Naive thymus-derived CD8-positive, alpha-beta T cell (primary cell): Measurements from ENCODE around the gene MED13L. TPM values are rescaled to one million over a fixed set of nuclear protein-coding genes. Genes with fewer than 3 reads are reported as not detected.
"Not testable (repeated sequence)": the region's sequence is repeated elsewhere in the genome, so short reads cannot be mapped to it uniquely, and the experiment has no call there.

ENCODE experiments used
- ATAC-seq, 2 donors: fragments of 150-1000 bp; cut with Tn5 transposase in 1 of 2; sonication (Bioruptor Pico), chemical (Tn5 transposase) in 1 of 2; 1 replicate in 1 of 2; 2 replicates in 1 of 2; pipeline ENCODE4 v1.10.0; 2021; ENCODE audit warnings: mild to moderate bottlenecking in 2 of 2, moderate library complexity in 2 of 2
- POLR2A ChIA-PET: fragments of 350-600 bp; sonication (Branson Sonifier 250); formaldehyde crosslinking; loops from one replicate; lab custom pipeline; 2021; ENCODE audit warnings: antibody characterized with exemption; lab: Charles Lee
- DNase-seq, 10 donors: peaks; one replicate each; pipeline versions ENCODE4 v3.0.0 to v3.0.0-alpha.2; 2020 to 2022
- H3K27ac Mint-ChIP-seq, 10 donors: one replicate each; pipeline ENCODE4 v1.8.0; 2020 to 2022; ENCODE audit warnings: mild to moderate bottlenecking in 10 of 10, mixed read lengths in 10 of 10, moderate library complexity in 4 of 10, inconsistent platforms in 1 of 10
- H3K27me3 Mint-ChIP-seq, 5 donors: one replicate each; pipeline ENCODE4 v1.8.0; 2021 to 2022; ENCODE audit warnings: mixed read lengths in 5 of 5
- H3K36me3 Mint-ChIP-seq, 3 donors: one replicate each; pipeline ENCODE4 v1.8.0; 2020 to 2022; ENCODE audit warnings: mixed read lengths in 3 of 3, mild to moderate bottlenecking in 2 of 3, inconsistent platforms in 1 of 3
- H3K4me1 Mint-ChIP-seq, 4 donors: one replicate each; pipeline ENCODE4 v1.8.0; 2021 to 2022; ENCODE audit warnings: mixed read lengths in 4 of 4
- H3K4me3 Mint-ChIP-seq, 10 donors: one replicate each; pipeline ENCODE4 v1.8.0; 2020 to 2022; ENCODE audit warnings: mild to moderate bottlenecking in 10 of 10, mixed read lengths in 10 of 10, moderate library complexity in 6 of 10, inconsistent platforms in 1 of 10
- H3K9me3 Mint-ChIP-seq, 9 donors: one replicate each; pipeline ENCODE4 v1.8.0; 2020 to 2022; ENCODE audit warnings: mixed read lengths in 9 of 9, mild to moderate bottlenecking in 3 of 9, inconsistent platforms in 1 of 9, moderate library complexity in 1 of 9
- polyA plus RNA-seq, 3 donors: library from polyadenylated mRNA; unstranded; fragments of 300-500 nt; fragmentation: Illumina TruSeq; gene quantifications; one replicate each; pipeline ENCODE4 v1.2.3, GENCODE V29; 2021
- total RNA-seq, 8 experiments: library from RNA in 2 of 8; stranded (reverse) in 2 of 8; gene quantifications; one replicate each; pipeline ENCODE4 v1.2.3 and lab custom pipeline; 2021 to 2026

Gene MED13L
- total and polyA plus RNA-seq, 5 experiments from 2014 or later, result 5.1 to 164 (median 6.7) TPM

DNA sequence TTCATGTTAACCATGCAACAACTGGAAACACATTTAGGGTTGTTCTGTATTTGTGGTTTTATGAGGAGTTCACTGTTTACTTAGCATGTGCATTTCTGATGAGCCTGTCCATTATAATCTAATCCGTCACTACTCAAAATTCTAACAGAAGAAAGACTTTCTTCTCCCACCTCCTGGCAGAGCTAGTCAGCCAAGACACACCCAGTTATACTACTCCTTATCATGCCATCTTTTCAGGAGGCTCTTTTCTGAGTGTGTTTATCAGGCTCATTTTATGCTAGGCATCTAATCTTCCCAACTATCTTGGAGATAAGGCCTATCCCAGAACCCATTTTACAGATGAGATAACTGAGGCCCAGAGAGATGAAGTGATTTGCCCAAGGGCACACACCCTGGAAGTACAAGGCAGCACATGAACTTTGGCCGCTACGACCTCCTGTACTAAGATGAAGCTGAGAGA is 10.4 kb upstream of the MED13L start:
- ATAC-seq (no peak), DNase-seq (no peak)
- Mint-ChIP-seq H3K36me3 (no peaks in the 10 kb centered on the region), H3K9me3 (no peaks in the 10 kb centered on the region), H3K27ac (no peak overlapping the region), H3K4me1 (peaks cover 0 to 9% (median 2%) of the 10 kb centered on the region in 4 donors), H3K27me3 (no peaks in the 10 kb centered on the region), H3K4me3 (no peak overlapping the region)
- POLR2A ChIA-PET, result no interaction called here

DNA sequence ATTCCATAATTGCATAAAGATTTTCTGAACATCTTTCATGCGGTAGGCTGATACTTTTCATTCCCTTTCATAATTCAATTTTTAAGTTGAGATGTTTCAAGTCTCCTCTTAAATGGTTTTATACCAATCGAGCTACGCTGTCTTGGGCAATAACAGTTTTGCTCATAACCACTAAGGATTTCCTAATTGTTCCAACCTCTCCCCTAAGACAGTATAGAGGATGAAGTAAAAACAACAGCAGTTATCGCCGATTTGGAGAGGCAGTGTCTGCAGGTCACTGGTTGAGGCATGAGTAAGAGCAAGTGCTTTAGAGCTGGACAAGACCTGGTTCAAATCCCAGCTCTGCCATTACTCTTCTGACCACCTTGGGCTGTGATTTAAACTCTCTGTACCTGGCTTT is 6.9 kb upstream of the MED13L start:
- no peak overlapping the region for H3K27ac Mint-ChIP-seq

DNA sequence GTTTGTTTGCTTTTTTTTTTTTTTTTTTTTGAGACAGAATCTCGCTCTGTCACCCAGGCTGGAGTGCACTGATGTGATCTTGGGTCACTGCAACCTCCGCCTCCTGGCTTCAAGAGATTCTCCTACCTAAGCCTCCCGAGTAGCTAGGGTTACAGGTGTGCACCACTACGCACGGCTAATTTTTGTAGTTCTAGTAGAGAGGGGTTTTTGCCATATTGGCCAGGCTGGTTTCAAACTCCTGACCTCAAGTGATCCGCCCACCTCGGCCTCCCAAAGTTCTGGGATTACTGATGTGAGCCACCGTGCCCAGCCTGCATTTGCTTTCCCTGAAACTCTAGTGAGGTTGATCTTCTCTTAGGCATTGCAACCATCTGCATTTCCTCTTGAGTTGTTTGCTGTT is 6.4 kb upstream of the MED13L start:
- ATAC-seq, H3K27me3 Mint-ChIP-seq, H3K36me3 Mint-ChIP-seq, H3K27ac Mint-ChIP-seq, DNase-seq, H3K9me3 Mint-ChIP-seq, POLR2A ChIA-PET, H3K4me3 Mint-ChIP-seq: not testable (repeated sequence)
- peaks cover 4 to 20% (median 7%) of the 10 kb centered on the region in 4 donors for H3K4me1 Mint-ChIP-seq

More for the DNA sequence above, 6.9 kb upstream of the MED13L start:
- Mint-ChIP-seq H3K4me3 (no peak overlapping the region), H3K4me1 (peaks cover 4 to 19% (median 7%) of the 10 kb centered on the region in 4 donors), H3K36me3 (no peaks in the 10 kb centered on the region), H3K9me3 (no peaks in the 10 kb centered on the region), H3K27me3 (no peaks in the 10 kb centered on the region)
- POLR2A ChIA-PET, result no interaction called here
- ATAC-seq, result no peak
- no peak for DNase-seq

DNA sequence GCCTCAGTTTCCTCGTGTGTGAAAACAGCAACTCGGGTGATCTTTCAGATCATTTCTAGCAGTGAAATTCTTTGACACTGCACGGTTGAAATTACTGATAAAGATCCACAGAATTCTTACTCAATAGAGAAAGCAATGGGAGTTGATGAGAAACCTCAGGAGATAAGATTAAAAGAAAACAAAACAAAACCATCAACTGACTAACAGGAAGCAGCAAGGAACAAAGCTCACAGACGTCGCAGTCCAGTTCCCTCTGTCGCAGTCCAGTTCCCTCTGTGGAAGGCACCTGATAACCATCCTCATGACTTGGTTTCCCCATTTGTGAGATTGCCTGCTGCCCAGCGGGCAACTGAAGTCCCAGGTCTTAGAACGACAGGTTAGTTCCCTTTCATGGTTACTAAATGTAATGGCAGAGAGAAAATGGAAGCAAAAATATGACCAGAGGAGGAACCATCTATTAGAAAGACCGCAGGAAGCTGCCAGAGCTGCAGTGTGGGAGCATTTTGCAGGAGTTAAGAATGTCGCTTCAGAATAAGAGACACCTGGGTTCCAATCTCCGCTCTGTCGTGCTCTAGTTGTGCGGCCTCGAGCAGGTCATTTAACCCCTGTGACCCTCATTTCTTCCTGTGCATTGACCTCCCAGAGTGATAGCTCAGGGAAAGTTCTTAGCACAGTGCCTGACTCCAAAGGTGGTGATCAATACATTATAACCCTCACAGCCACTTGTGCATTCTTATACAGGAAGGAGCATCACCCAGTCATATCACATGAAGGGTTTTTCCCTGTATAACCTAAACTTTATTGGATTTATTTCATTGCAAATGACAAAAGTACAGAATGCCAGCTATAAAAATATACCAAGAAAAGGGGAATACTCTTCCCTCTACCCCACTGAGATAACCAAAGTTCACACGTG is 5.1 kb upstream of the MED13L start:
- no peaks in the 10 kb centered on the region for H3K36me3 Mint-ChIP-seq
- H3K27ac Mint-ChIP-seq, result peak overlapping the region in 3 of 10 donors; percentile 13 to 26 (median 22)
- ATAC-seq (no peak), DNase-seq (no peak)
- H3K9me3 Mint-ChIP-seq, result no peaks in the 10 kb centered on the region
- POLR2A ChIA-PET, result no interaction called here
- H3K4me1 Mint-ChIP-seq, result peaks cover 3 to 29% (median 8%) of the 10 kb centered on the region in 4 donors
- H3K4me3 Mint-ChIP-seq, result peak overlapping the region in 2 of 10 donors; percentile 37 to 73
- no peaks in the 10 kb centered on the region for H3K27me3 Mint-ChIP-seq

DNA sequence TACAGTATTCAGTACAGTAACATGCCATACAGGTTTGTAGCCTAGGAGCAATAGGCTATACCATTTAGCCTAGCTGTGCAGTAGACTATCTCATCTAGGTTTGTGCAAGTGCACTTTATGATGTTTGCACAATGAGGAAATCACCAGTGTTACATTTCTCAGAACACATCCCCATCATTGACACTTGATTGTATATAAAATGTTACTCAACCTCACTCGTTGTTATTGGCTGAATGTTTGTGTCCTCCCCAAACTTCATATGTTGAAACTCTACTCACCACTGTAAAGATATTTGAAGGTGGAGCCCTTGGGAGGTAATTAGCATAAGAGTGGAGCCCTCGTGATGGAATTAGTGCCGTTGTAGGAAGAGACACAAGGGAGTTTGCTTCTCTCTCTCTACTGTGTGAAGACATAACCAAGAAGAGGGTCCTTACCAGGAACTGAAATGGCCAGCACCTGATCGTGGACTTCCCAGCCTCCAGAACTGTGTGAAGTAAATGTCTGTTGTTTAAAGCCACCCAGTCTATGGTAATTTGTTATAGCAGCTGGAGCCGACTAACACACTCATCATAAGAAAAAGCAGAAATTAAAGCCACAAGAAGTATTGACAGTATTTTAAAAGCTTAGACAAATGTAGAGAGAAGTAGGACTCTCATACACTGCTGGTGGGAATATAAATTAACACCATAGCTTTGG is 3.2 kb upstream of the MED13L start:
- Mint-ChIP-seq H3K9me3 (no peaks in the 10 kb centered on the region), H3K36me3 (no peaks in the 10 kb centered on the region), H3K4me3 (no peak overlapping the region), H3K4me1 (peaks cover 9 to 32% (median 11%) of the 10 kb centered on the region in 4 donors), H3K27ac (no peak overlapping the region), H3K27me3 (no peaks in the 10 kb centered on the region)
- DNase-seq (no peak), ATAC-seq (no peak)
- POLR2A ChIA-PET, result no interaction called here

DNA sequence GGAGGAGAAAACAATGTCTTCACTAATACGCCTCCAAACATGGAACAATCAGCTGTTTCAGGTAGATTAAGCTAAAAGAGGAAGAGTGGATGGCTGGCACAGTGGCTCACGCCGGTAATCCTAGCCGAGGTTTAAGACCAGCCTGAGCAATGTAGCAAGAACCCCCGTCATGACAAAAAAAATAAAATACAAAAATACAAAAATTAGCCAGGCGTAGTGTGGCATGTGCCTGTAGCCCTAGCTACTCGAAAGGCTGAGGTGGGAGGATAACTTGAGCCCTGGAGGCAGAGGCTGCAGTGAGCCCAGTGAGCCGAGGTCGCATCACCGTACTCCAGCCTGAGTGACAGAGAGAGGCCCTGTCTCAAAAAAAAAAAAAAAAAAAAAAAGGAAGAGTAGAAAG is 1.2 kb upstream of the MED13L start:
- H3K36me3 Mint-ChIP-seq, result no peaks in the 10 kb centered on the region
- no peaks in the 10 kb centered on the region for H3K27me3 Mint-ChIP-seq
- peak overlapping the region; percentile 70 to 93 (median 90) for H3K4me3 Mint-ChIP-seq
- peaks cover 16 to 48% (median 30%) of the 10 kb centered on the region in 4 donors for H3K4me1 Mint-ChIP-seq
- no peak for ATAC-seq
- no peaks in the 10 kb centered on the region for H3K9me3 Mint-ChIP-seq
- POLR2A ChIA-PET, result interaction anchor here (0.6 to 1.4 kb wide), 10 partner anchors 11 to 283 kb away, joined by 3 to 7 read pairs (median 4); partner anchors contain the start of gene MAP1LC3B2
- no peak for DNase-seq
- H3K27ac Mint-ChIP-seq, result peak overlapping the region in 8 of 10 donors; percentile 22 to 92 (median 86)

DNA sequence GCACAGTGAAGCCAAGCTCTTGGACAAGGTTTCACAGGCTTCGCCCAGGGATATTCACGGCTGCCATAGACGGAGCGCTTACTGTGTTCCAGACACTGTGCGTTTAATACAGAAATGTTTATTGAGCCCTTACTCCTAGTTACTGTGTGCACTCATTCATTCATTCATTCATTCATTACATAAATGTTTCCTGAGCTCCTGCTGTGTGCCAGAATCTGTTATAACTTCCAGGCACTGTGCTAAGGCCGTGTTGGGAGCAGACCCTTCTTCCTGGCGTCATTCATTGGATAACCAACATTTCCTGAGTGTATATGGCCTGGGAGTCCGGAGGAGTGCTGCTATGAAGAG is 760 bp upstream of the MED13L start:
- H3K36me3 Mint-ChIP-seq, result no peaks in the 10 kb centered on the region
- peak overlapping the region; percentile 70 to 93 (median 90) for H3K4me3 Mint-ChIP-seq
- H3K27me3 Mint-ChIP-seq, result no peaks in the 10 kb centered on the region
- peak overlapping the region in 9 of 10 donors; percentile 27 to 92 (median 84) for H3K27ac Mint-ChIP-seq
- POLR2A ChIA-PET, result interaction anchor here (0.6 to 1.4 kb wide), 11 partner anchors 12 to 283 kb away, joined by 3 to 7 read pairs (median 3); partner anchors contain the start of gene MAP1LC3B2
- DNase-seq (no peak), ATAC-seq (no peak)
- no peaks in the 10 kb centered on the region for H3K9me3 Mint-ChIP-seq
- H3K4me1 Mint-ChIP-seq, result peaks cover 16 to 51% (median 35%) of the 10 kb centered on the region in 4 donors

DNA sequence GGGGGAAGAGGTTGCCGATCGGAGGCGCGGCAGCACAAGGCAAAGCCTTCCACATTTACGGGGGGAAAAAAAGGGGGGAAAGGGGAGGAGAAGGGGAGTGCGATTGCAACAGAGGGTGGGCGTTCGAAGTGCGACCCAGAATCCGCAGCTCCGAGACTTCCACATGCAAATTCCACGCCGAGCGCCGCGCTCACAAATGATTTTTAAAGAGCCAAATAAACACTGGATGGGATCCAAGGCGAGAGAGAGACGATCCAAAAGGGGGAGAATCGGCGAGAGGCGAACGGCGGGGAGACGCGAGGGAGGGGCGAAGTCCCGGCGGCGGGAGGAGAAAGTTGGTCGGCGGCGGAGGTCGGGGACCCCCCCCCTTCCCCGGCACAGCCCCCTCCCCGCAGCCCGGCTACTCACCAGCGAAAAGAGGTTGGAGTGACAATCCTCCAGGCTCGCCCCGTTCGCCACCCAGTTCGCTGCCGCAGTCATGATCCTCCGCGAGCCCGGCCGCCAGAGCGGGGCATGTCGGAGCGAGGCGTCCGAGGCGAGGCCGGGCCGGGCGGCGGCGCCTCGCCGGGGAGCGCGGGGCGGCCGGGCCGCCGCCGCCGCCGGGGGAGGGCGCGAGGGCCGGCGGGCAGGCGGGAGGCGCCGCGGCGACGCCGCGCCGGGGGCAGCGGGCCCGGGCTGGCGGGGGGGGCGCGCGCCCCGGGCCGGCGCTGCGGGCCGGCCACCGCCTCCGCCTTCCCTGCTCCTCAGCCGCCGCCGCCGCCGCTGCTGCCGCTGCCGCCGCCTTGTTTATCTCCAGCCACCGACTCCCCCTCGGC is 634 bp downstream of the MED13L start:
- POLR2A ChIA-PET, result interaction anchor here (0.6 to 1.4 kb wide), 17 partner anchors 9 to 461 kb away, joined by 3 to 11 read pairs (median 4); partner anchors contain the start of genes MAP1LC3B2 and RNFT2
- Mint-ChIP-seq H3K4me3 (peak overlapping the region; percentile 91 to 98 (median 96)), H3K27me3 (no peaks in the 10 kb centered on the region), H3K27ac (peak overlapping the region; percentile 93 to 98 (median 95)), H3K4me1 (peaks cover 15 to 47% (median 37%) of the 10 kb centered on the region in 4 donors), H3K9me3 (no peaks in the 10 kb centered on the region), H3K36me3 (no peaks in the 10 kb centered on the region)
- peak; percentile 59 to 85 (median 69) for DNase-seq
- peak; percentile 45 to 58 for ATAC-seq

DNA sequence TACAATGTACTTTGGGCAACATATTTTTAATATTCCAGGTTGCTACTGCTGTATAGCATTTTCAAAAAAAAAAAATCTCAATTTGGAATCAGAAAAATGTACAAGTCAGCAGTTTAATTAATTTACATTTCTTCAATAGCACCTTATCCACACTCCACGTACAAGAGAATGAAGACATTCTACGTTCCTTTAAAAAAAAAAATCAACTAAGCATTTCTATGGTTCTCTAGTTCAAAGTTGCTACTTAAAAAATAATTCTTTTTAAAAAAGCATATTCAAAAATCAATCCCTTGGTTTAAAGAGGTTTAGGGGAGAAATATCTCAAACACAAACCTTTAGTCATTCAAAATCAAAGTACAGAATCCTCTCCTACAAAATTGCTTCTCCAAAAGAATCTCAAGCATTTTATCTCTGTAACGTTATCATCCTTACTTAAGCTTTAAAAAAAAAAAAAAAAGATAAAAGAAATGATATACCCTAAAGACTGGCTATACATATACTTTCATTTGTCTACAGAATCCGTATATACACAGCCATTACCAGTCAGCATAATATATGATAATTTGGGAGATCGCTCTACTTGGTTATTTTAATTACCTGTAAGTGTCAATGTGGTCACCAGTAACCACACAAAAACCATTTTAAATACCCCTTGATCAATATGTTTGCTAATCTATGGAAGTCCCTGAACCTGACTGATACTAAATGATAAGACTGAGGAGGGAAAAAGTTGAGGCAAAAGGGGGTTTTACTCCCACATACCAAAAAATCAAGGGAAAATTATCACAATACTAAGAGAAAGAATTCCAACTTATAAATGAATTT is 2.7 kb downstream of the MED13L start:
- no peaks in the 10 kb centered on the region for H3K27me3 Mint-ChIP-seq
- peak overlapping the region in 1 of 10 donors; percentile 18 for H3K27ac Mint-ChIP-seq
- DNase-seq (no peak), ATAC-seq (no peak)
- H3K36me3 Mint-ChIP-seq, result peaks cover 0 to 4% (median 0%) of the 10 kb centered on the region in 3 donors
- peak overlapping the region in 9 of 10 donors; percentile 34 to 98 (median 91) for H3K4me3 Mint-ChIP-seq
- no peaks in the 10 kb centered on the region for H3K9me3 Mint-ChIP-seq
- H3K4me1 Mint-ChIP-seq, result peaks cover 17 to 61% (median 42%) of the 10 kb centered on the region in 4 donors
- POLR2A ChIA-PET, result interaction anchor here (0.6 kb wide), 1 partner anchor 37 kb away, joined by 4 read pairs; no protein-coding TSS in a partner anchor

DNA sequence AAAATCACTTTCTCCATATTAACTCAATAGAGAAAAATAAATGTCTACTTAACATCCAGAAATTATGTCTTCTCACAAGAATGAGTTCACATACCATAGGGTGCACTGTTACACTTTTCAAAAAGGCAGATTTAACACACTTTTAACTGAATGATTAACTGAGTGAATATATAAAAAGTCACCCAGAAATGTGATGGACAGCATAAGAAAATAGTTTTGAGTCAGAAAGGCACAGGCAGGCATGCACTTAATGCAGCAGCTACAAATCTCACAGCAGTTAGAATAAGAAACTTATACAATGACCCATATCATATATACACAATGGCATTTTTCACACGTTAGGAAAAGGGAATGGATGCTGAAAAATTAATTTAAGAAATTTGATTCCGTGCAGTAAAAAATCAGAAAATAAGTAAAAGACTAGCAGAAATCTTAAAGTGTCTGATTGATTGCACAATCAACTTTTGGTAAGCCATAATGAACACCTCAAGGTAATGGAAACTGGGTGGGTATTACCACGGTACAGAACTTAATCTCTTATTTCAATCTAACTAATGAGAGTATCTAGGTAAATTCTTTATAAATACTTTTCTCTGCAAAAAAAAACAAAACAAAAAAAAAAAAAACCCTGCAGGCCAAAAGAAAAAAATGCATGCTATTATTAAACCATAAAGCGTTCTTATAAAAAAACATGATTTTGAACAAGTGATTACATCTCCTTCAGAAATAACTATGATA is 3.5 kb downstream of the MED13L start:
- Mint-ChIP-seq H3K4me3 (peak overlapping the region in 9 of 10 donors; percentile 34 to 98 (median 91)), H3K27ac (no peak overlapping the region), H3K27me3 (no peaks in the 10 kb centered on the region), H3K4me1 (peaks cover 19 to 67% (median 48%) of the 10 kb centered on the region in 4 donors), H3K36me3 (peaks cover 0 to 4% (median 0%) of the 10 kb centered on the region in 3 donors), H3K9me3 (no peaks in the 10 kb centered on the region)
- no peak for DNase-seq
- POLR2A ChIA-PET, result interaction anchor here (0.6 kb wide), 1 partner anchor 36 kb away, joined by 4 read pairs; no protein-coding TSS in a partner anchor
- no peak for ATAC-seq
